ENCODE results near the gene SEC14L5.

Gene SEC14L5

GRCh38 chr16:4991754-4992153 lies 33.6 kb downstream of the SEC14L5 start:
- Mint-ChIP-seq H3K27me3 (peaks cover 58% of the 10 kb centered on the region), H3K27ac (no peak overlapping the region), H3K4me1 (ENCODE audit: low read depth) (peaks cover 8% of the 10 kb centered on the region), H3K4me3 (no peak overlapping the region), H3K36me3 (ENCODE audit: low read depth) (no peaks in the 10 kb centered on the region), H3K9me3 (no peaks in the 10 kb centered on the region)
- intact Hi-C loops (cut with micrococcal nuclease): no loop called here

- intact Hi-C loops (cut with micrococcal nuclease): no loop called here
- H3K36me3 Mint-ChIP-seq (ENCODE audit: low read depth): no peaks in the 10 kb centered on the region
- H3K9me3 Mint-ChIP-seq: no peaks in the 10 kb centered on the region
- H3K4me1 Mint-ChIP-seq (ENCODE audit: low read depth): no peaks in the 10 kb centered on the region
- H3K27me3 Mint-ChIP-seq: peaks cover 36% of the 10 kb centered on the region
- no peak overlapping the region for H3K27ac Mint-ChIP-seq
- H3K4me3 Mint-ChIP-seq: no peak overlapping the region
Observed at GRCh38 chr16:4994719-4995434, 36.7 kb downstream of the SEC14L5 start.

- no peaks in the 10 kb centered on the region for H3K36me3 Mint-ChIP-seq (ENCODE audit: low read depth)
- no peak overlapping the region for H3K4me3 Mint-ChIP-seq
- peaks cover 24% of the 10 kb centered on the region for H3K27me3 Mint-ChIP-seq
- intact Hi-C loops (cut with micrococcal nuclease): no loop called here
- no peaks in the 10 kb centered on the region for H3K9me3 Mint-ChIP-seq
- H3K4me1 Mint-ChIP-seq (ENCODE audit: low read depth): peaks cover 29% of the 10 kb centered on the region
- no peak overlapping the region for H3K27ac Mint-ChIP-seq
Observed at GRCh38 chr16:5000573-5001001, 42.5 kb downstream of the SEC14L5 start.

- Mint-ChIP-seq H3K4me1 (ENCODE audit: low read depth) (peaks cover 35% of the 10 kb centered on the region), H3K36me3 (ENCODE audit: low read depth) (no peaks in the 10 kb centered on the region), H3K4me3 (no peak overlapping the region), H3K27me3 (peaks cover 17% of the 10 kb centered on the region), H3K9me3 (no peaks in the 10 kb centered on the region), H3K27ac (no peak overlapping the region)
- intact Hi-C loops (cut with micrococcal nuclease): no loop called here
Observed at GRCh38 chr16:5001571-5001970, 43.4 kb downstream of the SEC14L5 start.

- H3K9me3 Mint-ChIP-seq: no peaks in the 10 kb centered on the region
- H3K27me3 Mint-ChIP-seq: peaks cover 14% of the 10 kb centered on the region
- H3K4me1 Mint-ChIP-seq (ENCODE audit: low read depth): peaks cover 39% of the 10 kb centered on the region
- no peak overlapping the region for H3K4me3 Mint-ChIP-seq
- intact Hi-C loops (cut with micrococcal nuclease): no loop called here
- H3K27ac Mint-ChIP-seq: no peak overlapping the region
- no peaks in the 10 kb centered on the region for H3K36me3 Mint-ChIP-seq (ENCODE audit: low read depth)
Observed at GRCh38 chr16:5001986-5002385, 43.9 kb downstream of the SEC14L5 start.

- Mint-ChIP-seq H3K27ac (no peak overlapping the region), H3K9me3 (no peaks in the 10 kb centered on the region), H3K27me3 (peaks cover 10% of the 10 kb centered on the region), H3K4me1 (ENCODE audit: low read depth) (peaks cover 41% of the 10 kb centered on the region), H3K4me3 (no peak overlapping the region), H3K36me3 (ENCODE audit: low read depth) (no peaks in the 10 kb centered on the region)
- intact Hi-C loops (cut with micrococcal nuclease): no loop called here
Observed at GRCh38 chr16:5002699-5003143, 44.6 kb downstream of the SEC14L5 start.

- Mint-ChIP-seq H3K36me3 (ENCODE audit: low read depth) (no peaks in the 10 kb centered on the region), H3K4me1 (ENCODE audit: low read depth) (peaks cover 41% of the 10 kb centered on the region), H3K4me3 (no peak overlapping the region), H3K27me3 (peaks cover 10% of the 10 kb centered on the region), H3K9me3 (no peaks in the 10 kb centered on the region), H3K27ac (no peak overlapping the region)
- intact Hi-C loops (cut with micrococcal nuclease): no loop called here
Observed at GRCh38 chr16:5003211-5003610, 45.1 kb downstream of the SEC14L5 start.

GRCh38 chr16:5003828-5004227 lies 45.7 kb downstream of the SEC14L5 start:
- peaks cover 8% of the 10 kb centered on the region for H3K27me3 Mint-ChIP-seq
- no peaks in the 10 kb centered on the region for H3K36me3 Mint-ChIP-seq (ENCODE audit: low read depth)
- H3K4me3 Mint-ChIP-seq: no peak overlapping the region
- H3K27ac Mint-ChIP-seq: no peak overlapping the region
- peaks cover 41% of the 10 kb centered on the region for H3K4me1 Mint-ChIP-seq (ENCODE audit: low read depth)
- intact Hi-C loops (cut with micrococcal nuclease): no loop called here
- H3K9me3 Mint-ChIP-seq: no peaks in the 10 kb centered on the region

- Mint-ChIP-seq H3K27me3 (peaks cover 10% of the 10 kb centered on the region), H3K36me3 (ENCODE audit: low read depth) (no peaks in the 10 kb centered on the region), H3K4me1 (ENCODE audit: low read depth) (peaks cover 41% of the 10 kb centered on the region), H3K27ac (no peak overlapping the region), H3K4me3 (no peak overlapping the region), H3K9me3 (no peaks in the 10 kb centered on the region)
- intact Hi-C loops (cut with micrococcal nuclease): no loop called here
Observed at GRCh38 chr16:5004311-5004710, 46.2 kb downstream of the SEC14L5 start.

GRCh38 chr16:5005916-5006315 lies 47.8 kb downstream of the SEC14L5 start:
- Mint-ChIP-seq H3K27me3 (peaks cover 19% of the 10 kb centered on the region), H3K4me1 (ENCODE audit: low read depth) (peaks cover 47% of the 10 kb centered on the region)

GRCh38 chr16:5006348-5007193 lies 48.4 kb downstream of the SEC14L5 start:
- H3K4me3 Mint-ChIP-seq: no peak overlapping the region
- peaks cover 3% of the 10 kb centered on the region for H3K36me3 Mint-ChIP-seq (ENCODE audit: low read depth)
- peaks cover 17% of the 10 kb centered on the region for H3K27me3 Mint-ChIP-seq
- H3K9me3 Mint-ChIP-seq: no peaks in the 10 kb centered on the region
- intact Hi-C loops (cut with micrococcal nuclease): no loop called here
- peak overlapping the region; percentile 19 for H3K27ac Mint-ChIP-seq
- peaks cover 44% of the 10 kb centered on the region for H3K4me1 Mint-ChIP-seq (ENCODE audit: low read depth)

More at GRCh38 chr16:5005916-5006315, 47.8 kb downstream of the SEC14L5 start:
- Mint-ChIP-seq H3K27ac (peak overlapping the region; percentile 19), H3K9me3 (no peaks in the 10 kb centered on the region), H3K36me3 (ENCODE audit: low read depth) (no peaks in the 10 kb centered on the region), H3K4me3 (no peak overlapping the region)
- intact Hi-C loops (cut with micrococcal nuclease): no loop called here

GRCh38 chr16:5007256-5007655 lies 49.1 kb downstream of the SEC14L5 start:
- intact Hi-C loops (cut with micrococcal nuclease): no loop called here
- Mint-ChIP-seq H3K27ac (no peak overlapping the region), H3K36me3 (ENCODE audit: low read depth) (peaks cover 9% of the 10 kb centered on the region), H3K4me1 (ENCODE audit: low read depth) (peaks cover 43% of the 10 kb centered on the region), H3K4me3 (no peak overlapping the region), H3K9me3 (no peaks in the 10 kb centered on the region), H3K27me3 (peaks cover 15% of the 10 kb centered on the region)

GRCh38 chr16:5008311-5008731 lies 50.2 kb downstream of the SEC14L5 start:
- no peak overlapping the region for H3K27ac Mint-ChIP-seq

GRCh38 chr16:5010576-5011329 lies 52.6 kb downstream of the SEC14L5 start:
- Mint-ChIP-seq H3K4me1 (ENCODE audit: low read depth) (peaks cover 36% of the 10 kb centered on the region), H3K9me3 (no peaks in the 10 kb centered on the region), H3K27ac (no peak overlapping the region), H3K4me3 (no peak overlapping the region), H3K27me3 (peaks cover 16% of the 10 kb centered on the region), H3K36me3 (ENCODE audit: low read depth) (peaks cover 32% of the 10 kb centered on the region)
- intact Hi-C loops (cut with micrococcal nuclease): no loop called here

More at GRCh38 chr16:5008311-5008731, 50.2 kb downstream of the SEC14L5 start:
- intact Hi-C loops (cut with micrococcal nuclease): no loop called here
- Mint-ChIP-seq H3K4me1 (ENCODE audit: low read depth) (peaks cover 42% of the 10 kb centered on the region), H3K9me3 (no peaks in the 10 kb centered on the region), H3K27me3 (peaks cover 15% of the 10 kb centered on the region), H3K36me3 (ENCODE audit: low read depth) (peaks cover 15% of the 10 kb centered on the region), H3K4me3 (no peak overlapping the region)
